Measurements from ENCODE around the gene ZNF341. TPM values are rescaled to one million over a fixed set of nuclear protein-coding genes. Genes with fewer than 3 reads are reported as not detected.
"Not testable (repeated sequence)": the region's sequence is repeated elsewhere in the genome, so short reads cannot be mapped to it uniquely, and the experiment has no call there.

ZNF341 gene
- total RNA-seq, 3 donors from 2014 or later = 4.8 to 6.0 (median 5.2) TPM

DNA sequence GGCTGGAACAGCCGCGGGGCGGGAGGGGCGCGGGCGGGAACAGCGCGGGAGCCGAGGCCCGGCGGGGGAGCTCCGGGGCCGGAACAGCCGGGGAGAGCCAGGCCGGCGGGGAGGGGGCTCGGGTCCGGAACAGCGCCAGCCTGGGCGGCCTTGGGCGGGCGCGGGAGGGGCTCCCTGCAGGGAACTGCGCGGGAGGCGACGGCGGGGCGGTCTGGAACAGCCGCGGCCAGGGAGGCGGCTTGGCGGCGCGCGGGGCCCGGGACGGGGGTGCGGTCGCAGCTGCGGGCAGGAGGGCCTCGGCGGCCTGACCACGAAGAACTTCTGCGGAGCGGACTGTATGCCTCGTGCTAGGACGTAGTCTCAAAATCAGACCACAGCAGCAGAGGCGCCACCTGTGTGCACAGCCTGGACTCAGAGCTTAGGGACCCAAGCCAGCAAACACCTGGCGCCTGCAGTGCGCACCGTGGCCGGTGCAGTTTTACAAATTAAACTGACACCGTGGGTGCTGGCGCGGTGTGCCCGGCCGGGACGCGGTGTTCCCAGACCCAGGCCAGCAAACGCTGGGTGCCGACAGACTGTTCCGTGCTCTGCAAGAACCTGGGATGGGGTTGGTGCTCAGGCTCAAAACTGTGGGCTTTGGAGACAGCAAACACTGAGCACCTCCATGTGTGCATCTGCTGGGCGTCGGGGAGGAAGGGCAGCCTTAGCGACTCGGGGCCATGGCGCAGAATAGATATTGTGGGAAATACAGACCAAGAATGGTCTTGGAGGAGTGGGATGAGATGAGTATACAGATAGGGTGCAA, 572 bp downstream of the ZNF341 start:
- H3K27me3 Mint-ChIP-seq (ENCODE audit: low read depth) = no peaks in the 10 kb centered on the region
- H3K36me3 Mint-ChIP-seq (ENCODE audit: insufficient read depth) = peaks cover 11% of the 10 kb centered on the region
- H3K4me3 Mint-ChIP-seq = peak overlapping the region; percentile 82
- ATAC-seq (peak; percentile 70 to 75), DNase-seq (peak; percentile 77)
- peaks cover 23% of the 10 kb centered on the region for H3K4me1 Mint-ChIP-seq (ENCODE audit: low read depth)
- peaks cover 9% of the 10 kb centered on the region for H3K9me3 Mint-ChIP-seq

- DNase-seq = no peak
- H3K36me3 Mint-ChIP-seq (ENCODE audit: insufficient read depth) = peaks cover 11% of the 10 kb centered on the region
- peaks cover 23% of the 10 kb centered on the region for H3K4me1 Mint-ChIP-seq (ENCODE audit: low read depth)
- peaks cover 9% of the 10 kb centered on the region for H3K9me3 Mint-ChIP-seq
- H3K4me3 Mint-ChIP-seq = peak overlapping the region; percentile 82
- no peaks in the 10 kb centered on the region for H3K27me3 Mint-ChIP-seq (ENCODE audit: low read depth)
- ATAC-seq = no peak
Observed at GRCh38 chr20:33733654-33734576, 2.1 kb downstream of the ZNF341 start.

GRCh38 chr20:33736962-33737361, 5.2 kb downstream of the ZNF341 start:
- Mint-ChIP-seq H3K4me1 (ENCODE audit: low read depth) (peaks cover 19% of the 10 kb centered on the region), H3K27me3 (ENCODE audit: low read depth) (no peaks in the 10 kb centered on the region), H3K36me3 (ENCODE audit: insufficient read depth) (peaks cover 11% of the 10 kb centered on the region), H3K9me3 (peaks cover 9% of the 10 kb centered on the region), H3K4me3 (no peak overlapping the region)
- DNase-seq = no peak
- no peak for ATAC-seq

DNA sequence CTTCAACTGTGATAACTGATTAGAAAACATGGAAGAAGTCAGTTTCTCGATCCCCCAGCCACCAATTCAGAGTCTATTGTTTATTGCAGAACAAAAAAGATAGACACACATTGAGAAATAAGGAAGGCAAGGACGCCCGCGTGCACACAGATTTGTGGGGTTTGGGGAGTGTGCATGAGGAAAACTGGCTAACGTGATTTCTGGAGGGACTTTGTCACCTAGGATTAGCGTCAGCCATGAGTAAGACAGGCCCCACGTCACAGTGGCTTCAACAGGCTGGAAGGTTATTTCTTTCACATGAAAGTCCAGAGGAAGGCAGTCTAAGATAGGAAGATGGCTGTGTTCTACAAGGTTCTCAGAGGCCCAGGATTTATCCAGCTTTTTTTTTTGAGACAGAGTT, 7.7 kb downstream of the ZNF341 start:
- H3K4me1 Mint-ChIP-seq (ENCODE audit: low read depth) = peaks cover 2% of the 10 kb centered on the region

DNA sequence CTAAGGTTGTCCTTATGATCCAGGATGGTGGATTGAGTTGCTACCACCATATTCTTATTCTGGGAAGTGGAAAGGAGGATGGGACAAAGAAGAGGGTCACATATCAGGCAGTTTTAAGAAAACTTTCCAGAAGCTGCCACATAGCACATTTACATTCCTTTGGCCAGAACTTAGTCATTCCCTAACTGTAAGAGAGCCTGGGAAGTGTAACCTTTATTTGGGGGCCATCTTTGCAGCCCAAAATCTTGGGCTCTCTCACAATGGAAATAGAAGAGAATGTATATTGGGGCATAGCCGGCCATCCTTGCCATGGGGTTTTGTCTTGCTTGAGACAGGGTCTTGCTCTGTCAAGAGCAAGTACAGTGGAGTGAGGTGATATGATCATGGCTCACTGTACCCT, 8.4 kb downstream of the ZNF341 start:
- ATAC-seq (no peak), DNase-seq (no peak)
- Mint-ChIP-seq H3K9me3 (peaks cover 9% of the 10 kb centered on the region), H3K27me3 (ENCODE audit: low read depth) (no peaks in the 10 kb centered on the region), H3K4me3 (no peak overlapping the region), H3K36me3 (ENCODE audit: insufficient read depth) (peaks cover 11% of the 10 kb centered on the region), H3K4me1 (ENCODE audit: low read depth) (peaks cover 2% of the 10 kb centered on the region)

More for the DNA sequence above, 7.7 kb downstream of the ZNF341 start:
- peaks cover 9% of the 10 kb centered on the region for H3K9me3 Mint-ChIP-seq
- H3K4me3 Mint-ChIP-seq = no peak overlapping the region
- DNase-seq (no peak), ATAC-seq (no peak)
- peaks cover 11% of the 10 kb centered on the region for H3K36me3 Mint-ChIP-seq (ENCODE audit: insufficient read depth)
- H3K27me3 Mint-ChIP-seq (ENCODE audit: low read depth) = no peaks in the 10 kb centered on the region

DNA sequence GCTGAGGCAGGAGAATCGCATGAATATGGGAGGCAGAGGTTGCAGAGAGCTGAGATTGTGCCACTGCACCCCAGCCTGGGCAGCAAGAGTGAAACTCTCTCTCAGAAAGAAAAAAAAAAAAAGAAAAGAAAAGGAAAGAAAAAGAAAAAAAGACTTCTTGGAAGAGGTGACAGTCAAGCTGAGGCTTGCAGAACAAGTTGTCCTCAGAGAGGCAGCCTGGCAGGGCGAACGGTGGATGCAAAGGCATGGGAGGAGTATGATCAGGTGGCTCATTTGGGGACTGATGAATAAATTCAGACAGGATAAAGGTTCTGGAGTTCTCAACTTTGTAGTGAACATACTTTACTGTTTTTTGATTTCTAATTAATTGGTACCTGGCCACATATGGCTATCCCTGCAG, 12.4 kb downstream of the ZNF341 start:
- Mint-ChIP-seq H3K9me3 (no peaks in the 10 kb centered on the region), H3K4me3 (no peak overlapping the region), H3K36me3 (ENCODE audit: insufficient read depth) (peaks cover 22% of the 10 kb centered on the region), H3K27me3 (ENCODE audit: low read depth) (no peaks in the 10 kb centered on the region), H3K4me1 (ENCODE audit: low read depth) (no peaks in the 10 kb centered on the region)
- DNase-seq (no peak), ATAC-seq (no peak)

DNA sequence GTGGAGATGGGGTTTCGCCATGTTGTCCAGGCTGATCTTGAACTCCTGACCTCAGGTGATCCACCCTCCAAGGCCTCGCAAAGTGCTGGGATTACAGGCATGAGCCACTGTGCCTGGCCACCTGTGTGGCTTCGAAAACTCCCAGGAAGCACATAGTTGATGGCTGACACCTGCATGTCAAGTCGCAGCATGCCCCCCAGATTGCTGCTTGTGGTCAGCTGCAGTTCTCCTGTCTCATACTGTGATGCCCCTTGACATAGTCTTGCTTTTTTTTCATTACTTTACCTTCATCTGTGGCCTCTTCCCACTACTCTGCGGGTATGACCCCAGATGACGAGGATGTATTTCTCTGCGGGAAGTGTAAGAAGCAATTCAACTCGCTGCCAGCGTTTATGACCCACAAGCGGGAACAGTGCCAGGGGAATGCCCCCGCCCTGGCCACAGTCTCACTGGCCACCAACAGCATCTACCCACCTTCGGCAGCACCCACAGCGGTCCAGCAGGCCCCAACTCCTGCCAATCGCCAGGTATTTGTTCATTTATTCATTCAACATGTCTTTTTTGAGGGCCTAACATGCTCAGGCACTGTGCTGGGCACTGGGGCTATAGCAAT, 13.1 kb downstream of the ZNF341 start:
- ATAC-seq = no peak
- no peaks in the 10 kb centered on the region for H3K27me3 Mint-ChIP-seq (ENCODE audit: low read depth)
- H3K4me1 Mint-ChIP-seq (ENCODE audit: low read depth) = no peaks in the 10 kb centered on the region
- no peaks in the 10 kb centered on the region for H3K9me3 Mint-ChIP-seq
- peaks cover 22% of the 10 kb centered on the region for H3K36me3 Mint-ChIP-seq (ENCODE audit: insufficient read depth)
- H3K4me3 Mint-ChIP-seq = no peak overlapping the region
- no peak for DNase-seq

- DNase-seq (no peak), ATAC-seq (no peak)
- Mint-ChIP-seq H3K9me3 (no peaks in the 10 kb centered on the region), H3K4me1 (ENCODE audit: low read depth) (no peaks in the 10 kb centered on the region), H3K4me3 (no peak overlapping the region), H3K27me3 (ENCODE audit: low read depth) (no peaks in the 10 kb centered on the region), H3K36me3 (ENCODE audit: insufficient read depth) (peaks cover 22% of the 10 kb centered on the region)
Observed at GRCh38 chr20:33746325-33746998, 14.7 kb downstream of the ZNF341 start.

DNA sequence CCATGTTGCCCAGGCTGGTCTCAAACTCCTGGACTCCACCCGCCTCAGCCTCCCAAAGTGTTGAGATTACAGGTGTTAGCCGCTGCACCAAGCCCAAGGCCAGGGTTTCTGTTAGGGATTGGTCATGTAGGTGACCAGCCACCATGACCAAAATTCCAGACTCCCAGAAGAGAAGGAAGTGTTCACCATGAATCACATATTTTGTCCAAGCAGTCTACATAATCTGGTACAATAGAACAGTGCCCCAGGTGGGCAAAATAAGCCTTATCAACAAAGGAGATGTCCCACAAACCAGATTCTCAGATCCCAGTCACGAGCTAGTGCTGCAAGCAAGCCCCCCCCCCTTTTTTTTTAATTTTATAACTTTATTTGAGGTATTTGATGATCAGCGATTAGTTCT, 20.0 kb downstream of the ZNF341 start:
- H3K27me3 Mint-ChIP-seq (ENCODE audit: low read depth) = no peaks in the 10 kb centered on the region
- H3K4me3 Mint-ChIP-seq = no peak overlapping the region
- H3K36me3 Mint-ChIP-seq (ENCODE audit: insufficient read depth) = peaks cover 24% of the 10 kb centered on the region
- ATAC-seq = no peak
- no peak for DNase-seq
- H3K4me1 Mint-ChIP-seq (ENCODE audit: low read depth) = no peaks in the 10 kb centered on the region
- no peaks in the 10 kb centered on the region for H3K9me3 Mint-ChIP-seq

GRCh38 chr20:33753143-33753542, 21.3 kb downstream of the ZNF341 start:
- Mint-ChIP-seq H3K27me3 (ENCODE audit: low read depth) (no peaks in the 10 kb centered on the region), H3K36me3 (ENCODE audit: insufficient read depth) (peaks cover 29% of the 10 kb centered on the region), H3K4me1 (ENCODE audit: low read depth) (no peaks in the 10 kb centered on the region), H3K9me3 (peaks cover 6% of the 10 kb centered on the region), H3K4me3 (no peak overlapping the region)
- DNase-seq = no peak
- ATAC-seq = no peak

DNA sequence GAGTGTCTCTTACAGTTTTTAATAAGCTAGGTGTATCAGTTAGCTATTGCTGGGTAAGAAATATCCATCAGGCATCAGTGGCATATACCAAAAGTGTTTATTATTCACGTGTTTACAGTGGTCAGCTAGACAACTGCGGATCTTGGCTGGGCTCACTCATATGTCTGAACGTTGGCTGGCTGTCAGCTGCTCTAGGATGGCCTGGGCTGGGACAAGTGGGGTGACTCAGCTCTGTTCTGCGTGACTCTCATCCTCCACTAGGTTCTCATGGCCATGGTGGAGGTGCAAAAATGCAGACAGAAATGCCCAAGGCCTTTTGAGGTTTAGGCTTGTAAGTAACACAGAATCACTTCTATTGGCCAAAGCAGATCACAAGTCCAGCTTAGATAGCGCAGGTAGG, 22.0 kb downstream of the ZNF341 start:
- Mint-ChIP-seq H3K4me1 (ENCODE audit: low read depth) (no peaks in the 10 kb centered on the region), H3K27me3 (ENCODE audit: low read depth) (no peaks in the 10 kb centered on the region), H3K36me3 (ENCODE audit: insufficient read depth) (peaks cover 26% of the 10 kb centered on the region), H3K4me3 (no peak overlapping the region), H3K9me3 (peaks cover 6% of the 10 kb centered on the region)
- no peak for DNase-seq
- ATAC-seq = no peak

- H3K4me1 Mint-ChIP-seq (ENCODE audit: low read depth); H3K27me3 Mint-ChIP-seq (ENCODE audit: low read depth); H3K9me3 Mint-ChIP-seq; ATAC-seq; DNase-seq; H3K4me3 Mint-ChIP-seq: not testable (repeated sequence)
- H3K36me3 Mint-ChIP-seq (ENCODE audit: insufficient read depth) = peaks cover 25% of the 10 kb centered on the region
Observed at GRCh38 chr20:33755936-33756490, 24.2 kb downstream of the ZNF341 start.

- H3K36me3 Mint-ChIP-seq (ENCODE audit: insufficient read depth) = peaks cover 26% of the 10 kb centered on the region
- no peak for DNase-seq
- ATAC-seq = no peak
- H3K4me3 Mint-ChIP-seq = no peak overlapping the region
- H3K4me1 Mint-ChIP-seq (ENCODE audit: low read depth) = no peaks in the 10 kb centered on the region
- no peaks in the 10 kb centered on the region for H3K27me3 Mint-ChIP-seq (ENCODE audit: low read depth)
- H3K9me3 Mint-ChIP-seq = peaks cover 6% of the 10 kb centered on the region
Observed at GRCh38 chr20:33757046-33757445, 25.2 kb downstream of the ZNF341 start.

DNA sequence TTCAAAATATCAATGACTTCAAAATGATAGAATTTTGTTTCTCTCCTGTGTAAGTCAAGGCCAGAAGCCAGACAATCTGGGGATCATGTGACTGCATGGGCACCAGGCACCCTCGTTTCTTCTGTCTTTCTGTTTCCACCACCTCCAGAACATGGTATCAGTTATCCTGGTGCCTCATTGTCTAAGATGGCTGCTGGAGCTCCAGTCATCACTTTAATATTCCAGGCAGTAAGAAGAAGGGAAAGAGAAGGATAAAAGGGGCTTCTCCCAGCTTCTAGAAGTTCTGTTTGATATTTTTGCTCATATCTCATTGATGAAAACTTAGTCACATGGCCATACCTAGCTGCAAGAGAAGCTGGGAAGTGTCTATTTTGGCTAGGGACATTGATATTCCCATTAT, 25.7 kb downstream of the ZNF341 start:
- ATAC-seq = no peak
- Mint-ChIP-seq H3K4me1 (ENCODE audit: low read depth) (no peaks in the 10 kb centered on the region), H3K4me3 (no peak overlapping the region), H3K36me3 (ENCODE audit: insufficient read depth) (peaks cover 24% of the 10 kb centered on the region), H3K9me3 (peaks cover 6% of the 10 kb centered on the region), H3K27me3 (ENCODE audit: low read depth) (no peaks in the 10 kb centered on the region)
- DNase-seq = no peak
